ENCODE measurements around the gene CDH4. TPM values are rescaled to one million over a fixed set of nuclear protein-coding genes. Genes with fewer than 3 reads are reported as not detected.

CDH4 gene
- total RNA-seq, 1 experiment from 2014 or later: not detected

DNA sequence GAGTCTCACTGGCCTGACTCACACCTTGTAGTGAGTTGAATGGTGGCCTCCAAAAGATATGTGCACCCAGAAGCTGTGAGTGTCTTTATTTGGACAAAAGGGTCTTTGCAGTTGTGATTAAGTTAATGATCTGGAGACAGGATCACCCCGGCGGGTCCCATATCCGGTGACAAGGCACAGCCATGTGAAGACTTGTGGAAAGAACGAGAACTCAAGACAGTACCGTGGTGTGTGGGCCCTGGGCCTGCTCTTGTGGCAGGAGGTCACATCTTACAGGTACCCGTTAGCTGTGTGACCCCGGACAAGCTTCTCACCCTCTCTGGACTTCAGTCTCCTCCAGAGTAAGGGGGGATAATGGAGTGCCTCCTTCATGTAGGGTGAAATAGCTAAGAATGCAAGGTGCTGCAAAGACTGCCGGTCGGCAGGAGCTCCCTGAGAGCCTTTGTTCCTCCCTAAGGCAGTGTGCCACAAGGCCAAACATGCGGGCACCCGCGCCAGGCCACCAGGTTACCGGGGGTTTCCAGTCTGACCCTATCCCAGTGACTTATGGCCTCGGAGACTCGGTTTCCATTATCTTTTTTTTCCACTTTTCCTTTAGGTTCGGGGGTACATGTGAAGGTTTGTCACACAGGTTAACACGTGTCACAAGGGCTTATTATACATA lies 39.2 kb downstream of the CDH4 start:
- Histone ChIP-seq H3K27ac (ENCODE audit: low read length) (no peak overlapping the region), H3K27me3 (ENCODE audit: control insufficient read depth, insufficient read depth, low read length) (no peaks in the 10 kb centered on the region; the same call in 1 of the 2 replicates), H3K4me1 (ENCODE audit: control insufficient read depth, insufficient read depth, low read length) (no peaks in the 10 kb centered on the region), H3K36me3 (ENCODE audit: control insufficient read depth, insufficient read depth, low read length) (no peaks in the 10 kb centered on the region), H3K4me3 (ENCODE audit: low read depth in 2 of 2, low read length in 2 of 2) (no peak overlapping the region), H3K9me3 (ENCODE audit: control insufficient read depth, insufficient read depth, low read depth, low read length) (no peaks in the 10 kb centered on the region)
- DNase-seq (ENCODE audit: low read depth, low spot score): no peak
- in situ Hi-C loops (cut with HindIII; ENCODE audit: low pct_unique_long_range_greater_than_20kb, low sequenced_read_pairs): no loop called here
- no TSS peak for BruUV-seq (replicated peaks)
- TF ChIP-seq TCF7L2 (IDR thresholded peaks at IDR 0.05; ENCODE audit: low read depth, low read length) (no peak), POLR2AphosphoS5 (IDR thresholded peaks at IDR 0.05; ENCODE audit: low read depth, low read length) (no peak)
- TF ChIP-seq, protein P1, sequence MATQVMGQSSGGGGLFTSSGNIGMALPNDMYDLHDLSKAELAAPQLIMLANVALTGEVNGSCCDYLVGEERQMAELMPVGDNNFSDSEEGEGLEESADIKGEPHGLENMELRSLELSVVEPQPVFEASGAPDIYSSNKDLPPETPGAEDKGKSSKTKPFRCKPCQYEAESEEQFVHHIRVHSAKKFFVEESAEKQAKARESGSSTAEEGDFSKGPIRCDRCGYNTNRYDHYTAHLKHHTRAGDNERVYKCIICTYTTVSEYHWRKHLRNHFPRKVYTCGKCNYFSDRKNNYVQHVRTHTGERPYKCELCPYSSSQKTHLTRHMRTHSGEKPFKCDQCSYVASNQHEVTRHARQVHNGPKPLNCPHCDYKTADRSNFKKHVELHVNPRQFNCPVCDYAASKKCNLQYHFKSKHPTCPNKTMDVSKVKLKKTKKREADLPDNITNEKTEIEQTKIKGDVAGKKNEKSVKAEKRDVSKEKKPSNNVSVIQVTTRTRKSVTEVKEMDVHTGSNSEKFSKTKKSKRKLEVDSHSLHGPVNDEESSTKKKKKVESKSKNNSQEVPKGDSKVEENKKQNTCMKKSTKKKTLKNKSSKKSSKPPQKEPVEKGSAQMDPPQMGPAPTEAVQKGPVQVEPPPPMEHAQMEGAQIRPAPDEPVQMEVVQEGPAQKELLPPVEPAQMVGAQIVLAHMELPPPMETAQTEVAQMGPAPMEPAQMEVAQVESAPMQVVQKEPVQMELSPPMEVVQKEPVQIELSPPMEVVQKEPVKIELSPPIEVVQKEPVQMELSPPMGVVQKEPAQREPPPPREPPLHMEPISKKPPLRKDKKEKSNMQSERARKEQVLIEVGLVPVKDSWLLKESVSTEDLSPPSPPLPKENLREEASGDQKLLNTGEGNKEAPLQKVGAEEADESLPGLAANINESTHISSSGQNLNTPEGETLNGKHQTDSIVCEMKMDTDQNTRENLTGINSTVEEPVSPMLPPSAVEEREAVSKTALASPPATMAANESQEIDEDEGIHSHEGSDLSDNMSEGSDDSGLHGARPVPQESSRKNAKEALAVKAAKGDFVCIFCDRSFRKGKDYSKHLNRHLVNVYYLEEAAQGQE (IDR thresholded peaks at IDR 0.05; ENCODE audit: insufficient read depth in 1 of 2, low read depth in 2 of 2, low read length in 1 of 2): no peak
- intact Hi-C loops (cut with micrococcal nuclease; ENCODE audit: unreplicated experiment): no loop called here
- ATAC-seq: no peak
- CTCF ChIA-PET: no interaction called here
- POLR2A ChIA-PET: no interaction called here

DNA sequence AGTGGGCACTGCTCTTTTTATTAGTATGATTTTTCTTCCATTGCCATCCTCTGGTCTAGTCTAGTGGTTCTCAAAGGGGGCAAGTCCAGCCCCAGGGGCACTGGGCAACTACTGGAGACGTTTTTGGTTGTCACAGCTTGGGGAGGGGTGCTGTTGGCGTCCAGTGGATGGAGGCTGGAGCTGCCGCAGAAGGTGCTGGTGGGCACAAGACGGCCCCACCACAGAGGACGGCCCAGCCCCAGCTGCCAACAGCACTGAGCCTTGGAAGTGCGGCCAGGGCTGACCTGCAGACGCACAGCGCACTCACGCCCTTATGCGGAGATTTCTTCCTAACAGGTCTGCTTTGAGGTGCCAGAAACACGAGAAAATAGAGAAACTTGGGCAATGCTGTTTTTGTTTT lies 40.3 kb downstream of the CDH4 start:
- no peak overlapping the region for H3K4me3 ChIP-seq (ENCODE audit: low read depth in 2 of 2, low read length in 2 of 2)
- TF ChIP-seq, protein P1 (IDR thresholded peaks at IDR 0.05; ENCODE audit: insufficient read depth in 1 of 2, low read depth in 2 of 2, low read length in 1 of 2): no peak
- TF ChIP-seq SIN3A (IDR thresholded peaks at IDR 0.05; ENCODE audit: borderline replicate concordance, insufficient read depth, low read depth, low read length) (no peak), TCF7L2 (IDR thresholded peaks at IDR 0.05; ENCODE audit: low read depth, low read length) (no peak), POLR2AphosphoS5 (IDR thresholded peaks at IDR 0.05; ENCODE audit: low read depth, low read length) (no peak)
- TF ChIP-seq, protein P2, sequence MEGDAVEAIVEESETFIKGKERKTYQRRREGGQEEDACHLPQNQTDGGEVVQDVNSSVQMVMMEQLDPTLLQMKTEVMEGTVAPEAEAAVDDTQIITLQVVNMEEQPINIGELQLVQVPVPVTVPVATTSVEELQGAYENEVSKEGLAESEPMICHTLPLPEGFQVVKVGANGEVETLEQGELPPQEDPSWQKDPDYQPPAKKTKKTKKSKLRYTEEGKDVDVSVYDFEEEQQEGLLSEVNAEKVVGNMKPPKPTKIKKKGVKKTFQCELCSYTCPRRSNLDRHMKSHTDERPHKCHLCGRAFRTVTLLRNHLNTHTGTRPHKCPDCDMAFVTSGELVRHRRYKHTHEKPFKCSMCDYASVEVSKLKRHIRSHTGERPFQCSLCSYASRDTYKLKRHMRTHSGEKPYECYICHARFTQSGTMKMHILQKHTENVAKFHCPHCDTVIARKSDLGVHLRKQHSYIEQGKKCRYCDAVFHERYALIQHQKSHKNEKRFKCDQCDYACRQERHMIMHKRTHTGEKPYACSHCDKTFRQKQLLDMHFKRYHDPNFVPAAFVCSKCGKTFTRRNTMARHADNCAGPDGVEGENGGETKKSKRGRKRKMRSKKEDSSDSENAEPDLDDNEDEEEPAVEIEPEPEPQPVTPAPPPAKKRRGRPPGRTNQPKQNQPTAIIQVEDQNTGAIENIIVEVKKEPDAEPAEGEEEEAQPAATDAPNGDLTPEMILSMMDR (IDR thresholded peaks at IDR 0.05): no peak
- no peaks in the 10 kb centered on the region for H3K36me3 ChIP-seq (ENCODE audit: control insufficient read depth, insufficient read depth, low read length)
- ATAC-seq (no peak), DNase-seq (ENCODE audit: low read depth, low spot score) (no peak)
- in situ Hi-C loops (cut with HindIII; ENCODE audit: low pct_unique_long_range_greater_than_20kb, low sequenced_read_pairs) (no loop called here), intact Hi-C loops (cut with micrococcal nuclease; ENCODE audit: unreplicated experiment) (no loop called here)
- no peaks in the 10 kb centered on the region for H3K4me1 ChIP-seq (ENCODE audit: control insufficient read depth, insufficient read depth, low read length)
- ChIA-PET POLR2A (no interaction called here), CTCF (no interaction called here)
- H3K27me3 ChIP-seq (ENCODE audit: control insufficient read depth, insufficient read depth, low read length): no peaks in the 10 kb centered on the region
- no TSS peak for BruUV-seq (replicated peaks)
- no peak overlapping the region for H3K27ac ChIP-seq (ENCODE audit: low read length)
- H3K9me3 ChIP-seq (ENCODE audit: control insufficient read depth, insufficient read depth, low read depth, low read length): no peaks in the 10 kb centered on the region
